GM12865 (cell line): ENCODE data around the gene TMEM208.

ENCODE experiments used
- DNase-seq: peaks from one replicate; pipeline ENCODE4 v3.0.0; 2010; ENCODE audit warnings: low read depth
- H3K4me3 ChIP-seq: 2 replicates; pipeline ENCODE4 v1.5.1; 2011; ENCODE audit warnings: mild to moderate bottlenecking, low read depth, low read length, control low read depth
- TF ChIP-seq, protein P1 (sequence below): IDR thresholded peaks from 2 replicates; pipeline ENCODE4 v1.5.1; 2011; ENCODE audit warnings: low read length, control low read depth, low read depth, inconsistent platforms; ENCODE audit not compliant: insufficient read depth; ENCODE audit errors: missing control alignments

TMEM208 gene

DNA sequence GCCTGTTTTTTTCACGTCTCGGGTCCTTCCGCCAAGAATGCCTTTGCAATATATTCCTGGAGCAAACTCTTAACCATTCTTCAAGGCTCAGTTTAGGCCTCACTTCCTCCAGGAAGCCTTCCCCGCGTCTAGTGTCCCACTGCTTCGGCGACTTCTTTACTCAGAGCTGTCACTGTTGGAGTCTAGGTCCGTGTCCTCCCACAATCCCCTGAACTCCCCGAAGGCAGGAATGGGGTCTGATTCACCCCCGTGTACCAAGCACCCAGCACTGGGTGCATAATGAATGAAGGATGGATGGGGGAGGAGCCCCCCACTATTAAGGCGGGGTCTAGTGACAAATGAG is 43.7 kb upstream of the TMEM208 start:
- TF ChIP-seq, protein P1, sequence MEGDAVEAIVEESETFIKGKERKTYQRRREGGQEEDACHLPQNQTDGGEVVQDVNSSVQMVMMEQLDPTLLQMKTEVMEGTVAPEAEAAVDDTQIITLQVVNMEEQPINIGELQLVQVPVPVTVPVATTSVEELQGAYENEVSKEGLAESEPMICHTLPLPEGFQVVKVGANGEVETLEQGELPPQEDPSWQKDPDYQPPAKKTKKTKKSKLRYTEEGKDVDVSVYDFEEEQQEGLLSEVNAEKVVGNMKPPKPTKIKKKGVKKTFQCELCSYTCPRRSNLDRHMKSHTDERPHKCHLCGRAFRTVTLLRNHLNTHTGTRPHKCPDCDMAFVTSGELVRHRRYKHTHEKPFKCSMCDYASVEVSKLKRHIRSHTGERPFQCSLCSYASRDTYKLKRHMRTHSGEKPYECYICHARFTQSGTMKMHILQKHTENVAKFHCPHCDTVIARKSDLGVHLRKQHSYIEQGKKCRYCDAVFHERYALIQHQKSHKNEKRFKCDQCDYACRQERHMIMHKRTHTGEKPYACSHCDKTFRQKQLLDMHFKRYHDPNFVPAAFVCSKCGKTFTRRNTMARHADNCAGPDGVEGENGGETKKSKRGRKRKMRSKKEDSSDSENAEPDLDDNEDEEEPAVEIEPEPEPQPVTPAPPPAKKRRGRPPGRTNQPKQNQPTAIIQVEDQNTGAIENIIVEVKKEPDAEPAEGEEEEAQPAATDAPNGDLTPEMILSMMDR, result no peak
- H3K4me3 ChIP-seq, result peak overlapping the region; percentile 75
- DNase-seq, result no peak

DNA sequence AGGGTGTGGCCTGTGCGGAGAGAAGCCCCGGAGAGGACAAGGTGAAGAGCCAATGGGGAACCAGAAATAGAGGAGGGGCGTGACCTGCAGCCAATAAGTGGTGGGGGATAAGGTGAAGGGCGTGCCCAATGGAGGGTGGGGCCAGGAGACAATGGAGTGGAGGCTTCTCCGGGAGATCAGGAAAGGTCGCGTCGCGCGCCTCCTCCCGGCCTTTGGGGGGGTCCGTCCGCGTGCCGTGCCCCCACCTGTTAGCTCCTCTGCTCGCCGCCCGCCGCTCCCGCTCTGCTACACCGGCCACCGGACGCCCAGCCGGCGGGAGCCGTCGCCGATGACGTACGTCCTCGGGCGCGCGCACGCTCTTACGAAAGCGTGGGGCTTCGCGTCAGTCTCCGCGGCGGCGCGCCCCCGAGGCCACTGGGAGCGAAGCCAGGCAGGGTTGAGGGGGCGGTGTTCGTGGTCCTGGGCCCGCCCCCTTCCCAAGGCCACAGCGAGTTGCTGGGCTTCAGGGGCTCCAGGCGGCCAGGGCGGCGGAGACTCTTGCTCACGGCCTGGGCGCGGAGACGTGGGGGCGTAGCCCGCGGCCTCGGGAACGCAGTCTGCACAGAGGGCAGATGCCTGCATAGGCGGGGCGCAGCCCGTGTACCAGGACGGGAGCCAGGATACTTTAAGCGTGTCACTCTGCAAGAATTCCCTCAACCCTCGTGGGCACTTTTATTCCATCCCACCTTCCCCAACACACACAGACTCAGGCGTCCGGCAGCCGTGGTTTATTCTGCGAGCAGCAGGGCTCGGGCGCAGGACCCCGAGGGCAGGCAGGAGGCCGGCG is 43.1 kb upstream of the TMEM208 start, which contains the start of gene MATCAP1:
MATCAP1 (minus strand) TSS at position 337 of the 826 bp plus-strand sequence. CDS start 3,353 bp downstream, outside the sequence.
- peak; percentile 97 for DNase-seq
- TF ChIP-seq, protein P1, result no peak
- H3K4me3 ChIP-seq, result peak within 1 kb of the TSS; percentile 75

DNA sequence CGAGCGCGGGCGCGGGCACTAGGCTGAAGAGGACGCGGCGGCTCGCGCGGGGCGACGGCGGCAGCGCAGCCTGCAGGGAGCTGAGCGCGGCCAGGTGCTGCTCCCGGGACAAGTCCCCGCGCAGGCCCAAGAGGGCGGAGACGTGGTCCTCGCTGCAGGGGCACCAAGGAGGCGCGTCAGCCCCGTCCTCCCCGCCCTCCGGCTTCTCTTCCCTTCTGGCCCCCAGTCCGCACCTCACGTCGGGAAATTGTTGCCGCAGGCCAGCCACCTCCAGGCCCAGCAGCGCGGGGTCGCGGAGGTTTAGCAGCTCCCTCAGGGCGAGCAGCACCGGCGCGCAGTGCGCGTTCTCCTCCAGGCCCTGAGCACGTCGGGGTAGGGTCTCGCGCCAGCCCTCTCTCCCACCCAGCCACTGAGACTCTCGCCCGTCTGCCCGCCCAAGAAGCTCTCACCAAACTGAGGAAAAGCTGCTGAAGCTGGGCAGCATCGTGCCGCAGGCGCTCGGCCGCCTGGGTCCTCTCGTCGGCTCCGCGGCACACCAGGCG is 42.4 kb upstream of the TMEM208 start:
- TF ChIP-seq, protein P1, result no peak
- DNase-seq, result no peak
- H3K4me3 ChIP-seq, result peak overlapping the region; percentile 75

DNA sequence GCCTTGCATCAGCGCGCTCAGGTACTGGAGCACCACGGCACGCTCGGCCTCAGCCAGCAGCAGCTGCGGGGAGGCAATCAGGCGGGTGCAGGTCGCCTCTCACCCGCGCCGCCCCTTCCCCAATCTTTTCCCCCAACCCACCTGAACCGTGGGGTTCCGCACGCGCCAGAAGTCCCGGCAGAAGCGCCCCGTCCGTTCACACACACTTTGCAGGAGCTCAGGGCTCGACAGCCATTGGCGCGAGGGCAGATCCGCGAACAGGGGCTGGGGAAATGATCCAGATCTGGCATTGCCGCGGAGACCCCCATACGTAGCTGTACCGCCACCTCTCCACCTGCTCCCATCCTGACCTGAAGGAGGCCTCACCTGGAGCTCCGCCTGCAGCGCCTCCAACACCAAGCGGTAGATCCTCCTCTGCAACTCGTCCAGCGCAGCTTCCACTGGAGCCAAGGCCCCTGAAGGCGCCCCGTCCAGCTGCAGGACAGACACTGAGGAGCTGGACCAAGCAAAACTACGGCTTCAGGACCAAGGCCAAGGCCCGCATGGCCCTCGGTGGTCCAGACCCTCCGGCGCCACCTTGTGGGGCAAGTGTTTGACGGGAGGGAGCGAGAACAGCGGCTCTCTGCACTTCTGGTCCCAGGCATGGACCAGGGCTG is 41.8 kb upstream of the TMEM208 start:
- no peak overlapping the region for H3K4me3 ChIP-seq
- TF ChIP-seq, protein P1, result peak; percentile 86
- DNase-seq, result peak; percentile 86

DNA sequence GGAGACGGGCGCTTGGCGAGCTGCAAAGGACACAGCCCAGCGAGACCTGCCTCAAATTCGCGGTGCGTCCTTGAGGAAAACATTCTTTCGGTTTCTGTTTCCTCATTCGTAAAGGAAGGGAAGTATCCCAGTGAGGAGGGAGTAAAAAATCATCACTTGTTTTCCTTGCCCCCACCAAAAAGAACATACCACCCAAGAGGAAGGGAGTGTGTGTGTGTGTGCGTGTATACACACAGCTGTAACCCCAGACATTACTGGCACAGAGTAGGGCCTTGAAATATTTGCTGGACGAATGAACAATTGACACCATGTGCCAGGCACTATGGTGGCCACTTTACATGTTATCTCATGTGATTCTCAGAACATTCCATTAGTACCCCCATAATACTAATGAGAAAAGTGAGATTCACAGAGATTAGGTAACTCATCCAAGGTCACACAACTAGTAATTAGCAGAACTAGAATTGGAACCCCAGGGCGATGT is 41.2 kb upstream of the TMEM208 start:
- TF ChIP-seq, protein P1, result no peak
- DNase-seq, result no peak
- no peak overlapping the region for H3K4me3 ChIP-seq

DNA sequence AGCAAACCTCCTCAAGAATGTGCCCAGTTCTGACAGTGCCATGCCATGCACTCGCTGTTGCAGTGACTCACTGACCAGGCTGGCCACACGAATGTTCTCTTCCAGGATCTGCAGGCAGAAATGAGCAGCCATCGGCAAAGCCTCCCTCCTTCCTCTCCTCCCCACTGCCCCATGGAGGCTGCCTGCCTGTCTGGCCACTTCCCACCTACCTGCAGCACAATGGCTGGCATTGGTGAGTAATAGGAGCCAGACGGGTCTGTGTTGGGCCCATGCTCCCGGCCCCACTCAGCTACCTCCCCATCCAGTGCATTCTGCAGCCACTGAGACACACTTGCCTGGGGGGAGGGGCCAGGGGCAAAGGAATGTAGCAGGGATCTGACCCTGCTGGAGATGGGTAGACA is 40.4 kb upstream of the TMEM208 start:
- TF ChIP-seq, protein P1, result no peak
- no peak overlapping the region for H3K4me3 ChIP-seq
- no peak for DNase-seq
